ENCODE measurements around the gene SAMSN1. TPM values are rescaled to one million over a fixed set of nuclear protein-coding genes. Genes with fewer than 3 reads are reported as not detected.

The SAMSN1 gene
- total RNA-seq (10 to 100 TPM in 3 of 5 donors, 1 to 10 TPM in 1, not detected in 1; 1.6 to 21.6 (median 19.4) TPM), polyA plus RNA-seq (10 to 100 TPM in 2 of 3 donors, 1 to 10 TPM in 1; 4.2 to 11.1 (median 10.5) TPM)
- long read RNA-seq, donor 1, result 0 reads
- long read RNA-seq, donor 2, partial matches to known transcripts, result 0 of 1 reads
- long read RNA-seq, donor 2, other reads (novel, unspliced or antisense), result 0 of 1 reads
- long read RNA-seq, donor 3, result 0 reads
- long read RNA-seq, donor 4, result 0 reads
- long read RNA-seq, donor 5, partial matches to known transcripts, result 0 of 2 reads
- long read RNA-seq, donor 5, other reads (novel, unspliced or antisense), result 0 of 2 reads
- long read RNA-seq, donor 6, partial matches to known transcripts, result 0 of 2 reads
- long read RNA-seq, donor 6, other reads (novel, unspliced or antisense), result 0 of 2 reads
- long read RNA-seq, donor 7, partial matches to known transcripts, result 0 of 4 reads
- long read RNA-seq, donor 7, other reads (novel, unspliced or antisense), result 0 of 4 reads
- long read RNA-seq, donor 8, partial matches to known transcripts, result 0 of 2 reads
- long read RNA-seq, donor 8, other reads (novel, unspliced or antisense), result 0 of 2 reads
- long read RNA-seq, donor 9, result 0 reads
- long read RNA-seq, donor 10, result 0 reads

DNA sequence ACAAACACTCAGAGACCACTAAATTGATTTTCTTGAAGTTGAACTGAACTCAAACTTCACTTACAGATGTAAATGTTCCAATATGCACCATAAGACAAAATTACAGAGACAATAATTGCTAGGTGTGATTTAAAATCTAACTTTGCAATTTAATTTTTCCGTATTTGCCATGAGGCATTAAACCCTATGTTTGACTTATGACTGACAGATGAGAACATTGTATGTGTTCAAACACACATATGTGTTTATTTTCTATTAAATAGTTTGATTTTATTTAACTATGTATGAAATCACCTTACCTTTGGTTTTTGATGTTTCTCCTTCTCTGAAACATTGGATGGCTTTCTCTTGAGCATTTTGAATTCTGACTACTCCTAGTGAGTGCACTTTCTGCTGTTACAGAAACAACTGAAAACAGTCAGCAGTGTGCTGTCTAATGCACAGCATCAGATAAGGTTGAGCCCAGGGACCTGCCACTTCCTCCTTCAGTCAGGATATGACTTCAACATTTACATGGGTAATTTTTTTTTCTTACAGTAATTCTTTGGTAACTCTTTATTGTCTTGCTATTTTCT lies at the start of gene SAMSN1:
Gene SAMSN1, minus strand, starts transcription at position 410 of the 575 bp plus-strand sequence. Its CDS starts 54 bp downstream, at position 356.
- peak; percentile 45 to 92 (median 91) for TF ChIP-seq POLR2AphosphoS5 (IDR thresholded peaks at IDR 0.05)
- peak in 2 of 4 donors; percentile 39 to 41 for TF ChIP-seq POLR2A (IDR thresholded peaks at IDR 0.05)
- TF ChIP-seq EP300 (IDR thresholded peaks at IDR 0.05), result no peak
- intact Hi-C loops (cut with DNase I; ENCODE audit: low total_unique reads), result no loop called here
- peak within 1 kb of the TSS in 4 of 5 donors; percentile 11 to 64 (median 48) for H3K27ac ChIP-seq
- 64 to 75% (median 66%) methylated on average over 1 of the region's 1 CpG for WGBS, 5 donors
- peak; percentile 34 to 68 for DNase-seq
- H3K9me3 ChIP-seq, result no peaks in the 10 kb centered on the region
- H3K27me3 ChIP-seq, result no peaks in the 10 kb centered on the region
- peak within 1 kb of the TSS in 3 of 4 donors; percentile 0 to 32 (median 1) for H3K4me3 ChIP-seq
- no peaks in the 10 kb centered on the region for H3K4me1 ChIP-seq
- no peaks in the 10 kb centered on the region for H3K36me3 ChIP-seq

DNA sequence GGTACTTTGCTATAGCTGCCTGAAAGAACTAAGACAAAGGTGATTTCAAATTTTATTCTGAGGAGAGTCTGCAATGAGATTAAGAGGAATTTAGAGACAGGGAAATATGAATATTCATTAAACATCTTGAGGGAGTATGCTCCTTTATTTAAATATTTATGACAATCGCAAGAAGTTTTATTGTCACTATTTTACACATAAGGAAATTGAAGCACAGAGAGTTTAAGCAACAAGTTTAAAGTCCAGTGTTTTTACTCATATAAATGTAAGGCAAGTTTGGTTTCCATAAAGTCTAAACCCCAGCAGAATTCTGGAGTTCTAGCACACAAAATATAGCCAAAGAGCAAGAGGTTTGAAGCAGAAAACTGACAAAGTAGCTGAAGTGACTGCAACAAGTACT lies 49.3 kb upstream of the SAMSN1 start:
- H3K27ac ChIP-seq, result no peak overlapping the region
- no peak for TF ChIP-seq POLR2AphosphoS5 (IDR thresholded peaks at IDR 0.05)
- TF ChIP-seq, protein P1, sequence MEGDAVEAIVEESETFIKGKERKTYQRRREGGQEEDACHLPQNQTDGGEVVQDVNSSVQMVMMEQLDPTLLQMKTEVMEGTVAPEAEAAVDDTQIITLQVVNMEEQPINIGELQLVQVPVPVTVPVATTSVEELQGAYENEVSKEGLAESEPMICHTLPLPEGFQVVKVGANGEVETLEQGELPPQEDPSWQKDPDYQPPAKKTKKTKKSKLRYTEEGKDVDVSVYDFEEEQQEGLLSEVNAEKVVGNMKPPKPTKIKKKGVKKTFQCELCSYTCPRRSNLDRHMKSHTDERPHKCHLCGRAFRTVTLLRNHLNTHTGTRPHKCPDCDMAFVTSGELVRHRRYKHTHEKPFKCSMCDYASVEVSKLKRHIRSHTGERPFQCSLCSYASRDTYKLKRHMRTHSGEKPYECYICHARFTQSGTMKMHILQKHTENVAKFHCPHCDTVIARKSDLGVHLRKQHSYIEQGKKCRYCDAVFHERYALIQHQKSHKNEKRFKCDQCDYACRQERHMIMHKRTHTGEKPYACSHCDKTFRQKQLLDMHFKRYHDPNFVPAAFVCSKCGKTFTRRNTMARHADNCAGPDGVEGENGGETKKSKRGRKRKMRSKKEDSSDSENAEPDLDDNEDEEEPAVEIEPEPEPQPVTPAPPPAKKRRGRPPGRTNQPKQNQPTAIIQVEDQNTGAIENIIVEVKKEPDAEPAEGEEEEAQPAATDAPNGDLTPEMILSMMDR (IDR thresholded peaks at IDR 0.05), result no peak
- no peak for TF ChIP-seq POLR2A (IDR thresholded peaks at IDR 0.05)
- no peak for TF ChIP-seq EP300 (IDR thresholded peaks at IDR 0.05)
- peaks cover 0 to 7% (median 2%) of the 10 kb centered on the region in 4 donors for H3K9me3 ChIP-seq
- peaks cover 0 to 14% (median 5%) of the 10 kb centered on the region in 4 donors for H3K4me1 ChIP-seq
- intact Hi-C loops (cut with DNase I; ENCODE audit: low total_unique reads), result no loop called here
- 97 to 100% (median 99%) methylated on average over 1 of the region's 1 CpG for WGBS, 5 donors
- no peak overlapping the region for H3K4me3 ChIP-seq
- no peaks in the 10 kb centered on the region for H3K36me3 ChIP-seq
- DNase-seq, result no peak
- H3K27me3 ChIP-seq, result no peaks in the 10 kb centered on the region

DNA sequence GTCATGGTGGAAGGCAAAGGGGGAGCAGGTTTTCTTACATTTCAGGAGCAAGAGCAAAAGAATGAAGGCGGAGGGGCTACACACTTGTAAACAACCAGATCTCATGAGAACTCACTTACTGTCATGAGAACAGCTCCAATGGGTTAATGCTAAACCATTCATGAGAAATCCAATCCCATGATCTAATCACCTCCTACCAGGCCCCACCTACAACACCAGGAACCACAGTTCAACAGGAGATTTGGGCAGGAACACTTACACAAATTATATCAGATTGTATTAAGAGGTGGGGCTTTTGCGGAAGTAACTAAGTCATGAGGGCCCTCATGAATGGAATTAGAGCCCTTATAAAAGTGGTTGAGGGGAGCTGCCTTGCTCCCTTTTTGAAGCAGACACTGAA lies 48.9 kb upstream of the SAMSN1 start:
- TF ChIP-seq POLR2AphosphoS5 (IDR thresholded peaks at IDR 0.05), result no peak
- TF ChIP-seq, protein P1 (IDR thresholded peaks at IDR 0.05), result no peak
- TF ChIP-seq EP300 (IDR thresholded peaks at IDR 0.05), result no peak
- TF ChIP-seq POLR2A (IDR thresholded peaks at IDR 0.05), result no peak
- intact Hi-C loops (cut with DNase I; ENCODE audit: low total_unique reads), result no loop called here
- 90 to 98% (median 92%) methylated on average over 2 of the region's 2 CpGs for WGBS, 5 donors
- Histone ChIP-seq H3K36me3 (no peaks in the 10 kb centered on the region), H3K4me3 (no peak overlapping the region), H3K27me3 (no peaks in the 10 kb centered on the region), H3K9me3 (peaks cover 0 to 7% (median 2%) of the 10 kb centered on the region in 4 donors), H3K4me1 (peaks cover 0 to 14% (median 5%) of the 10 kb centered on the region in 4 donors), H3K27ac (no peak overlapping the region)
- DNase-seq, result no peak

DNA sequence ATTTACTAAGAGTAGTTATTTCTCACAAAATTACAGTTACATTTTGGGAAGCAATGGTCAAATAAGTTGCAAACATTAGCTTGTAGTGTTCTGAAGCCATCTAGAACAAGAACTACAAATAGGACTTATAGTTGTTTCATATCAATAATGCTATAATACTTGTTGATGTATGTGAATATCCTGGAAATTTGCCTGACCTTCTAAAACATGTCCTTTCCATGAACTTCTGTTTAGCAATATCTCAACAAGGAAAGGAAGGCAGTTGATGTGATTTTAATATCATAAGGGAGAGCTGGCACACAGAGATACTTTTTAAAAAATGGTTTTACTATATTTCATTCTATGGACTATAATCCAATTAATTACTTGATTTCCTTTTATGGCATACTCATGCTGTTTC lies 47.1 kb upstream of the SAMSN1 start:
- Histone ChIP-seq H3K27me3 (no peaks in the 10 kb centered on the region), H3K4me3 (no peak overlapping the region), H3K36me3 (no peaks in the 10 kb centered on the region), H3K4me1 (peaks cover 0 to 14% (median 5%) of the 10 kb centered on the region in 4 donors), H3K9me3 (peaks cover 0 to 7% (median 2%) of the 10 kb centered on the region in 4 donors), H3K27ac (peak overlapping the region in 1 of 5 donors; percentile 78)
- DNase-seq, result peak in 1 of 2 donors; percentile 50
- intact Hi-C loops (cut with DNase I; ENCODE audit: low total_unique reads), result no loop called here
- TF ChIP-seq POLR2AphosphoS5 (IDR thresholded peaks at IDR 0.05), result no peak
- no peak for TF ChIP-seq EP300 (IDR thresholded peaks at IDR 0.05)
- TF ChIP-seq, protein P1 (IDR thresholded peaks at IDR 0.05), result no peak
- no peak for TF ChIP-seq POLR2A (IDR thresholded peaks at IDR 0.05)

Data from stomach (tissue), 19 donors.